ENCODE data around the gene TMEM87B.

GRCh38 chr2:112059671-112060070 is 4.6 kb downstream of the TMEM87B start:
- TF ChIP-seq CTCF (IDR thresholded peaks at IDR 0.05) (no peak), POLR2A (IDR thresholded peaks at IDR 0.05) (no peak)

Data from thyroid gland (tissue), 4 donors.